SK-N-SH (cell line): ENCODE results near the gene SAP30BP. TPM values are rescaled to one million over a fixed set of nuclear protein-coding genes. Genes with fewer than 3 reads are reported as not detected.

Experiments used
- CTCF ChIA-PET: fragments of 300-600, 350-600 bp; formaldehyde crosslinking; extraction: SDS; loops from one replicate; lab custom pipeline; 2021; lab: Yijun Ruan, JAX
- POLR2A ChIA-PET: fragments of 350-600 bp; sonication (Branson Sonifier 250); formaldehyde crosslinking; extraction: SDS; loops from one replicate; lab custom pipeline; 2020; ENCODE audit warnings: antibody characterized with exemption, inconsistent platforms; lab: Yijun Ruan, JAX
- DNase-seq: peaks from one replicate; pipeline ENCODE4 v3.0.0; 2012
- H2AFZ ChIP-seq: fragments of 200-600 bp; sonication (generic); 2 replicates; pipeline ENCODE4 v1.8.1; 2016; ENCODE audit warnings: antibody characterized with exemption, mild to moderate bottlenecking, low read depth
- H3F3A ChIP-seq: fragments of 200-600 bp; sonication (generic); replicated peaks from 2 replicates; pipeline ENCODE3; 2016; ENCODE audit warnings: antibody characterized with exemption, mild to moderate bottlenecking; ENCODE audit not compliant: insufficient read depth
- H3K27ac ChIP-seq, 2 experiments: fragments of 200-500 bp in 1 of 2; fragments of 200-600 bp in 1 of 2; sonication (Bioruptor generic) in 1 of 2; sonication (generic), shearing (Covaris generic) in 1 of 2; 2 replicates each; pipeline versions ENCODE4 v1.5.1 to v1.6.1; 2014 to 2016; ENCODE audit warnings: low read depth in 2 of 2, inconsistent platforms in 1 of 2, low read length in 1 of 2, mild to moderate bottlenecking in 1 of 2, mixed read lengths in 1 of 2
- H3K27me3 ChIP-seq: fragments of 200-600 bp; sonication (generic), shearing (Covaris generic); 2 replicates; pipeline ENCODE4 v1.6.1; 2016; ENCODE audit warnings: mixed run types; ENCODE audit not compliant: insufficient read depth
- H3K36me3 ChIP-seq, 2 experiments: fragments of 200-500 bp in 1 of 2; fragments of 200-600 bp in 1 of 2; sonication (Bioruptor generic) in 1 of 2; sonication (generic) in 1 of 2; replicated peaks in 1 of 2; 2 replicates each; pipeline versions ENCODE3 to v1.5.1; 2014 to 2016; ENCODE audit warnings: low read length in 1 of 2, mild to moderate bottlenecking in 1 of 2; ENCODE audit not compliant: insufficient read depth in 2 of 2, control insufficient read depth in 1 of 2
- H3K4me1 ChIP-seq, 2 experiments: fragments of 200-500 bp in 1 of 2; fragments of 200-600 bp in 1 of 2; sonication (Bioruptor generic) in 1 of 2; sonication (generic), shearing (Covaris generic) in 1 of 2; 2 replicates each; pipeline versions ENCODE4 v1.5.1 to v1.6.1; 2014 to 2016; ENCODE audit warnings: low read depth in 1 of 2, low read length in 1 of 2, mixed run types in 1 of 2; ENCODE audit not compliant: insufficient read depth in 2 of 2, control insufficient read depth in 1 of 2
- H3K4me2 ChIP-seq: fragments of 200-600 bp; sonication (generic), shearing (Covaris generic); 2 replicates; pipeline ENCODE4 v1.6.1; 2017; ENCODE audit warnings: mixed run types
- H3K4me3 ChIP-seq, 2 experiments: fragments of 200-500 bp in 1 of 2; fragments of 200-600 bp in 1 of 2; sonication (Bioruptor generic) in 1 of 2; sonication (generic), shearing (Covaris generic) in 1 of 2; 2 replicates each; pipeline versions ENCODE4 v1.5.1 to v1.8.1; 2014 to 2016; ENCODE audit warnings: low read depth in 2 of 2, inconsistent platforms in 1 of 2, low read length in 1 of 2, mild to moderate bottlenecking in 1 of 2, mixed read lengths in 1 of 2, moderate library complexity in 1 of 2
- H3K79me2 ChIP-seq: fragments of 200-600 bp; sonication (generic); 2 replicates; pipeline ENCODE4 v1.8.1; 2017; ENCODE audit warnings: mild to moderate bottlenecking; ENCODE audit not compliant: insufficient read depth
- H3K9ac ChIP-seq: fragments of 200-600 bp; sonication (generic); 2 replicates; pipeline ENCODE4 v1.6.1; 2017; ENCODE audit warnings: mixed run types
- H3K9me2 ChIP-seq: fragments of 200-600 bp; sonication (generic); 2 replicates; pipeline ENCODE4 v1.6.1; 2017; ENCODE audit warnings: mixed run types
- H3K9me3 ChIP-seq: fragments of 200-600 bp; sonication (generic); 2 replicates; pipeline ENCODE4 v1.6.1; 2017; ENCODE audit warnings: mixed run types, mild to moderate bottlenecking, moderate library complexity
- H4K20me1 ChIP-seq: fragments of 200-600 bp; sonication (generic); 2 replicates; pipeline ENCODE4 v1.6.1; 2017; ENCODE audit warnings: mild to moderate bottlenecking, mixed run types; ENCODE audit not compliant: insufficient read depth
- EP300 ChIP-seq, 2 experiments: IDR thresholded peaks; 2 replicates each; pipeline versions ENCODE4 v1.4.0 to v1.6.1; 2012; ENCODE audit warnings: borderline replicate concordance in 1 of 2, low read depth in 1 of 2, low read length in 1 of 2
- GABPA ChIP-seq: IDR thresholded peaks from 2 replicates; pipeline ENCODE4 v1.4.0; 2012; ENCODE audit warnings: low read depth, mild to moderate bottlenecking
- GATA2 ChIP-seq: sonication (generic); formaldehyde crosslinking; IDR thresholded peaks from 2 replicates; pipeline ENCODE4 v1.5.0; 2020; ENCODE audit warnings: mild to moderate bottlenecking, missing genetic modification reagents
- IRF3 ChIP-seq: fragments of 150-350 bp; IDR thresholded peaks from 2 replicates; pipeline ENCODE4 v1.6.1; 2016; ENCODE audit warnings: mild to moderate bottlenecking, low read depth, low read length
- JUND ChIP-seq: IDR thresholded peaks from 2 replicates; pipeline ENCODE4 v1.4.0; 2012
- MEF2A ChIP-seq: IDR thresholded peaks from 2 replicates; pipeline ENCODE4 v1.4.0; 2012; ENCODE audit warnings: low read depth, borderline replicate concordance
- MXI1 ChIP-seq: IDR thresholded peaks from 2 replicates; pipeline ENCODE4 v1.6.1; 2012; ENCODE audit warnings: mild to moderate bottlenecking, low read depth, low read length, improper control_type of control experiment
- POLR2AphosphoS5 ChIP-seq: IDR thresholded peaks from 2 replicates; pipeline ENCODE4 v1.6.1; 2012; ENCODE audit warnings: low read depth, low read length
- RAD21 ChIP-seq: IDR thresholded peaks from 2 replicates; pipeline ENCODE4 v1.6.1; 2012; ENCODE audit warnings: mild to moderate bottlenecking, low read length
- RFX5 ChIP-seq: IDR thresholded peaks from 2 replicates; pipeline ENCODE4 v1.6.1; 2012; ENCODE audit warnings: mild to moderate bottlenecking, improper control_type of control experiment, low read length
- SIN3A ChIP-seq: IDR thresholded peaks from 2 replicates; pipeline ENCODE4 v1.6.1; 2012; ENCODE audit warnings: low read depth, mild to moderate bottlenecking, low read length, moderate library complexity, borderline replicate concordance
- SMC3 ChIP-seq: IDR thresholded peaks from 2 replicates; pipeline ENCODE4 v1.6.1; 2012; ENCODE audit warnings: low read depth, low read length, improper control_type of control experiment
- TAF1 ChIP-seq: IDR thresholded peaks from 2 replicates; pipeline ENCODE4 v1.6.1; 2012; ENCODE audit warnings: low read depth, mild to moderate bottlenecking, low read length, moderate library complexity, borderline replicate concordance
- TCF12 ChIP-seq: IDR thresholded peaks from 2 replicates; pipeline ENCODE4 v1.4.0; 2012
- TEAD4 ChIP-seq: IDR thresholded peaks from 2 replicates; pipeline ENCODE4 v1.4.0; 2012; ENCODE audit warnings: mild to moderate bottlenecking, borderline replicate concordance; ENCODE audit not compliant: insufficient read depth
- USF2 ChIP-seq: fragments of 150-350 bp; IDR thresholded peaks from 2 replicates; pipeline ENCODE4 v1.6.1; 2017; ENCODE audit warnings: antibody characterized with exemption, low read length, low read depth, borderline replicate concordance
- YY1 ChIP-seq: IDR thresholded peaks from 2 replicates; pipeline ENCODE4 v1.4.0; 2012; ENCODE audit warnings: low read depth, mild to moderate bottlenecking
- WGBS: methylation state at CpG from one replicate; pipeline ENCODE4 v1.1.6; 2017; ENCODE audit warnings: low lambda C conversion rate; 5-methylcytosine and 5-hydroxymethylcytosine counted together
- polyA plus RNA-seq, 3 experiments: library from polyadenylated mRNA; depleted of rRNA; stranded (reverse); fragments of >200 nt; gene quantifications; 2 replicates each; pipeline ENCODE4 v1.2.3, GENCODE V29; 2012
- TF ChIP-seq, protein P1 (sequence below): IDR thresholded peaks from 2 replicates; pipeline ENCODE4 v1.4.0; 2012; ENCODE audit warnings: low read depth
- TF ChIP-seq, protein P2 (sequence below): IDR thresholded peaks from 2 replicates; pipeline ENCODE4 v1.4.0; 2012; ENCODE audit warnings: low read depth, borderline replicate concordance
- TF ChIP-seq, protein P3 (sequence below): fragments of 200-600 bp; sonication (generic); IDR thresholded peaks from 2 replicates; pipeline ENCODE4 v1.6.1; 2017; ENCODE audit warnings: antibody characterized with exemption, mild to moderate bottlenecking, moderate library complexity
- TF ChIP-seq, protein P4 (sequence below): IDR thresholded peaks from 2 replicates; pipeline ENCODE4 v1.6.1; 2012; ENCODE audit warnings: mild to moderate bottlenecking, low read depth, low read length, moderate library complexity

The SAP30BP gene
- polyA plus RNA-seq, 1 of the 3 experiments (the other 2 are of a cell fraction) = 158 TPM

DNA sequence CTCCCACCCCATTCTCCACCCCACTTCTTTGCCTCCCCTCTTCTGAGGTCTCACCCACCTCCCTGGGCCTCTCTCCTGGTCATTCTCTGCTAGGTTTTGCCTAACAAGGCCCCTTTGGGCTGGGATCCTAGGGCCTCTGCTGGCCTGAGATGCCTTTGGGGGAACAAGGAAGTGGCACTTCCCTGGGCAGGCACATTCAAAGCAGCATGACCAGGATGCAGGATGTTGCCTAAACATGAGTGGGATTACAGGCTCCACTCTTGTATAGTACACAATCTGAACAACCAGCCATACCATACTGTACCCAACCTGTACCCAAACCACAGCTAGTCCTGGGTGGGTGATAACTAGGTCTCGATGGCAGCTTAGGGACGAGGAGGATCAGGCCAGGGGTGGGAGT lies 88.9 kb downstream of the SAP30BP start (continued):
- TF ChIP-seq SMC3 (no peak), RAD21 (no peak), YY1 (no peak), GABPA (no peak)
- TF ChIP-seq, protein P1, sequence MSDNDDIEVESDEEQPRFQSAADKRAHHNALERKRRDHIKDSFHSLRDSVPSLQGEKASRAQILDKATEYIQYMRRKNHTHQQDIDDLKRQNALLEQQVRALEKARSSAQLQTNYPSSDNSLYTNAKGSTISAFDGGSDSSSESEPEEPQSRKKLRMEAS = no peak

DNA sequence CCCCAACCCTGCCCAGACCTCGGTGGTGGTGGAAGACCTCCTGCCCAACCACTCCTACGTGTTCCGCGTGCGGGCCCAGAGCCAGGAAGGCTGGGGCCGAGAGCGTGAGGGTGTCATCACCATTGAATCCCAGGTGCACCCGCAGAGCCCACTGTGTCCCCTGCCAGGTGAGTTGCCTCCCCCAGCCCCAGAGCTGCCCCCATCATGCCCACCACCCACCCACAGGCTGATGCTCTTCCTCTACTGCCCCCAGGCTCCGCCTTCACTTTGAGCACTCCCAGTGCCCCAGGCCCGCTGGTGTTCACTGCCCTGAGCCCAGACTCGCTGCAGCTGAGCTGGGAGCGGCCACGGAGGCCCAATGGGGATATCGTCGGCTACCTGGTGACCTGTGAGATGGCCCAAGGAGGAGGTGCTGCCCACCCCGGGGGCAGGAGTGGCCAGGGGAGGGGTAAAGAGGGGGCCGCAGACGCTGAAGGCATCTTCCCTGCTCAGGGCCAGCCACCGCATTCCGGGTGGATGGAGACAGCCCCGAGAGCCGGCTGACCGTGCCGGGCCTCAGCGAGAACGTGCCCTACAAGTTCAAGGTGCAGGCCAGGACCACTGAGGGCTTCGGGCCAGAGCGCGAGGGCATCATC lies 89.4 kb downstream of the SAP30BP start:
- Histone ChIP-seq H3K4me2 (no peak overlapping the region), H4K20me1 (no peaks in the 10 kb centered on the region), H2AFZ (no peak overlapping the region), H3F3A (peaks cover 6% of the 10 kb centered on the region), H3K9me2 (no peaks in the 10 kb centered on the region), H3K79me2 (no peaks in the 10 kb centered on the region), H3K9ac (no peak overlapping the region), H3K4me3 (no peak overlapping the region), H3K27me3 (no peaks in the 10 kb centered on the region), H3K36me3 (no peaks in the 10 kb centered on the region), H3K27ac (no peak overlapping the region), H3K9me3 (no peaks in the 10 kb centered on the region), H3K4me1 (peaks cover 0 to 32% of the 10 kb centered on the region in 2 experiments; a peak in 1 of 4 replicates)
- 84% methylated on average over 18 of the region's 29 CpGs for WGBS
- ChIA-PET POLR2A (interaction anchor here (2.2 to 4.2 kb wide), 3 partner anchors 8 to 23 kb away, joined by 10 to 52 read pairs (median 23); partner anchors contain the start of gene GALK1), CTCF (interaction anchor here (1.1 to 31.4 kb wide), 7 partner anchors 7 to 124 kb away, joined by 3 to 1370 read pairs (median 8); partner anchors contain the start of genes GALK1 and SMIM5)
- peak; percentile 30 for DNase-seq
- TF ChIP-seq RAD21 (no peak), GATA2 (no peak), USF2 (no peak), TCF12 (no peak), SIN3A (no peak), TEAD4 (no peak), MXI1 (no peak), EP300 (IDR thresholded peaks at IDR 0.05; ENCODE audit: borderline replicate concordance in 1 of 2, low read depth in 1 of 2, low read length in 1 of 2) (no peak), MEF2A (no peak), YY1 (no peak), TAF1 (no peak), IRF3 (no peak), RFX5 (no peak), POLR2AphosphoS5 (no peak), JUND (no peak)
- TF ChIP-seq, protein P2, sequence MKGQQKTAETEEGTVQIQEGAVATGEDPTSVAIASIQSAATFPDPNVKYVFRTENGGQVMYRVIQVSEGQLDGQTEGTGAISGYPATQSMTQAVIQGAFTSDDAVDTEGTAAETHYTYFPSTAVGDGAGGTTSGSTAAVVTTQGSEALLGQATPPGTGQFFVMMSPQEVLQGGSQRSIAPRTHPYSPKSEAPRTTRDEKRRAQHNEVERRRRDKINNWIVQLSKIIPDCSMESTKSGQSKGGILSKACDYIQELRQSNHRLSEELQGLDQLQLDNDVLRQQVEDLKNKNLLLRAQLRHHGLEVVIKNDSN = no peak
- TF ChIP-seq, protein P1 = no peak
- TF ChIP-seq, protein P3, sequence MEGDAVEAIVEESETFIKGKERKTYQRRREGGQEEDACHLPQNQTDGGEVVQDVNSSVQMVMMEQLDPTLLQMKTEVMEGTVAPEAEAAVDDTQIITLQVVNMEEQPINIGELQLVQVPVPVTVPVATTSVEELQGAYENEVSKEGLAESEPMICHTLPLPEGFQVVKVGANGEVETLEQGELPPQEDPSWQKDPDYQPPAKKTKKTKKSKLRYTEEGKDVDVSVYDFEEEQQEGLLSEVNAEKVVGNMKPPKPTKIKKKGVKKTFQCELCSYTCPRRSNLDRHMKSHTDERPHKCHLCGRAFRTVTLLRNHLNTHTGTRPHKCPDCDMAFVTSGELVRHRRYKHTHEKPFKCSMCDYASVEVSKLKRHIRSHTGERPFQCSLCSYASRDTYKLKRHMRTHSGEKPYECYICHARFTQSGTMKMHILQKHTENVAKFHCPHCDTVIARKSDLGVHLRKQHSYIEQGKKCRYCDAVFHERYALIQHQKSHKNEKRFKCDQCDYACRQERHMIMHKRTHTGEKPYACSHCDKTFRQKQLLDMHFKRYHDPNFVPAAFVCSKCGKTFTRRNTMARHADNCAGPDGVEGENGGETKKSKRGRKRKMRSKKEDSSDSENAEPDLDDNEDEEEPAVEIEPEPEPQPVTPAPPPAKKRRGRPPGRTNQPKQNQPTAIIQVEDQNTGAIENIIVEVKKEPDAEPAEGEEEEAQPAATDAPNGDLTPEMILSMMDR = no peak
- TF ChIP-seq, protein P4, sequence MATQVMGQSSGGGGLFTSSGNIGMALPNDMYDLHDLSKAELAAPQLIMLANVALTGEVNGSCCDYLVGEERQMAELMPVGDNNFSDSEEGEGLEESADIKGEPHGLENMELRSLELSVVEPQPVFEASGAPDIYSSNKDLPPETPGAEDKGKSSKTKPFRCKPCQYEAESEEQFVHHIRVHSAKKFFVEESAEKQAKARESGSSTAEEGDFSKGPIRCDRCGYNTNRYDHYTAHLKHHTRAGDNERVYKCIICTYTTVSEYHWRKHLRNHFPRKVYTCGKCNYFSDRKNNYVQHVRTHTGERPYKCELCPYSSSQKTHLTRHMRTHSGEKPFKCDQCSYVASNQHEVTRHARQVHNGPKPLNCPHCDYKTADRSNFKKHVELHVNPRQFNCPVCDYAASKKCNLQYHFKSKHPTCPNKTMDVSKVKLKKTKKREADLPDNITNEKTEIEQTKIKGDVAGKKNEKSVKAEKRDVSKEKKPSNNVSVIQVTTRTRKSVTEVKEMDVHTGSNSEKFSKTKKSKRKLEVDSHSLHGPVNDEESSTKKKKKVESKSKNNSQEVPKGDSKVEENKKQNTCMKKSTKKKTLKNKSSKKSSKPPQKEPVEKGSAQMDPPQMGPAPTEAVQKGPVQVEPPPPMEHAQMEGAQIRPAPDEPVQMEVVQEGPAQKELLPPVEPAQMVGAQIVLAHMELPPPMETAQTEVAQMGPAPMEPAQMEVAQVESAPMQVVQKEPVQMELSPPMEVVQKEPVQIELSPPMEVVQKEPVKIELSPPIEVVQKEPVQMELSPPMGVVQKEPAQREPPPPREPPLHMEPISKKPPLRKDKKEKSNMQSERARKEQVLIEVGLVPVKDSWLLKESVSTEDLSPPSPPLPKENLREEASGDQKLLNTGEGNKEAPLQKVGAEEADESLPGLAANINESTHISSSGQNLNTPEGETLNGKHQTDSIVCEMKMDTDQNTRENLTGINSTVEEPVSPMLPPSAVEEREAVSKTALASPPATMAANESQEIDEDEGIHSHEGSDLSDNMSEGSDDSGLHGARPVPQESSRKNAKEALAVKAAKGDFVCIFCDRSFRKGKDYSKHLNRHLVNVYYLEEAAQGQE = no peak
